GM19468 (cell line): Measurements from ENCODE around the gene SLC6A17.

Experiments used
- ATAC-seq: cut with Tn5 transposase; IDR thresholded peaks from one replicate; pipeline ENCODE4 v1.9.1; 2021; ENCODE audit warnings: mild to moderate bottlenecking, moderate library complexity, moderate number of reproducible peaks; ENCODE audit not compliant: unreplicated experiment; ENCODE audit errors: extremely low read depth

SLC6A17 gene

DNA sequence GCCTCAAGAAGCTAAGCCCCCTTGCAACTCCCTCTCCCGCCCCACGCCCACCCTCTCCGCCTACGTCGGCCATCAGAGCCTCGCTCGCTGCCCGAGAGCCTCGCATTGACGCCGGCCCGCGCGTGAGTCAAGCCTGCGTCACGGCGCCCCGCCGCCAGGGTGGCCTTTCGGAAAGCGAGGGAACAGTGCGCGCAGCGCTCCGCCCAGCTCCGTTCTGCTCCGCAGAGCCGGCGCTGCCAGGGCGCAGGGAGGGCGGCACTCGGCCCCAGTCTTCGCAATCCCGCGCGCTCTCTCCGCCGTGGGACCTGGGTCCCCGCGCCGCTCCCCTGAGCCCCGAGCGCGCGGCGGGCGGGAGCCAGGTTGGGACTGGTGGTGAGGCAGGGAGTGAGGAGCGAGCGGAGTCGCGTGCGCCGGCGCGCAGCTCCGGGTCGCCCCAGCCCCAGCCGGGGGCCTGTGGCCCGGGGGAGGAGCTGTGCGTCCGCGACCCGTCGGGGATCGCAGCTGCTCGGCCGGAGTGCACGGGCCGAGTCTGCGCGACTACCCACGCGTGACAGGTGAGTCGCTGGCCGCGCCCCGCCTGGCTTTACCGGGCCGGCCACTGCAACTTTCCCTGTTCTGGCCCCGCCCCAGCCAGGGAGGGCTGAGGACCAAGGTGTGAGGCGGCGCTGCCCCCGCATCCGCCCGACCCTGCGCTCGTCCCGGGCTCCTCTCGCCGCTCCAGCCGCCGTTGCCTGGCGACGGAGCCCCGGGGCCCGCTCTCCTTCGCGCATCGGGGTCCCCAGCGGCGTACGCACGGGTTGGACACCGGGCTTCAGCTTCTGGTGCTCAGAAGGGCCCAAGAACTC is at the start of gene SLC6A17:
Gene SLC6A17, plus strand, starts transcription at position 165 of the 845 bp plus-strand sequence. CDS start 16,436 bp downstream, outside the sequence.
- peak; percentile 26 for ATAC-seq

DNA sequence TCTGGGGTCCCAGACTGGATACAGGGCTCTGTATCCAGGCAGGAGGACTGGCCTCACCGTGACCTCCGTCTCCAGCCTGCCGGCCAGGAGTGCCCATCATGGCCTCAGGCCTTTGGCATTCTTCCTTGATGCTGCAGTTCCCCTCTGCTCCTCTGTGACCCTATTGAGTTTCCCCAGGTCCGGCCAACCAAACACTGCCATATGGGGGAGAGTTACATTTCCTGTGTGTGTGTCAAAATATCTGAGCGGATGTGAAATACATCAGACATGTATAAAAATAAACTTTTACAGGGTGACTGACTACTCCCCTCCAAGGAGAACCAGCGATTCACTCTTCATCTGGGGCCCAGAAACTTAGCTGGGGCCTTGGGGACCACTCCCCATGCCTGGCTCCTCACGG is 48.2 kb upstream of the SLC6A17 start:
- no peak for ATAC-seq

DNA sequence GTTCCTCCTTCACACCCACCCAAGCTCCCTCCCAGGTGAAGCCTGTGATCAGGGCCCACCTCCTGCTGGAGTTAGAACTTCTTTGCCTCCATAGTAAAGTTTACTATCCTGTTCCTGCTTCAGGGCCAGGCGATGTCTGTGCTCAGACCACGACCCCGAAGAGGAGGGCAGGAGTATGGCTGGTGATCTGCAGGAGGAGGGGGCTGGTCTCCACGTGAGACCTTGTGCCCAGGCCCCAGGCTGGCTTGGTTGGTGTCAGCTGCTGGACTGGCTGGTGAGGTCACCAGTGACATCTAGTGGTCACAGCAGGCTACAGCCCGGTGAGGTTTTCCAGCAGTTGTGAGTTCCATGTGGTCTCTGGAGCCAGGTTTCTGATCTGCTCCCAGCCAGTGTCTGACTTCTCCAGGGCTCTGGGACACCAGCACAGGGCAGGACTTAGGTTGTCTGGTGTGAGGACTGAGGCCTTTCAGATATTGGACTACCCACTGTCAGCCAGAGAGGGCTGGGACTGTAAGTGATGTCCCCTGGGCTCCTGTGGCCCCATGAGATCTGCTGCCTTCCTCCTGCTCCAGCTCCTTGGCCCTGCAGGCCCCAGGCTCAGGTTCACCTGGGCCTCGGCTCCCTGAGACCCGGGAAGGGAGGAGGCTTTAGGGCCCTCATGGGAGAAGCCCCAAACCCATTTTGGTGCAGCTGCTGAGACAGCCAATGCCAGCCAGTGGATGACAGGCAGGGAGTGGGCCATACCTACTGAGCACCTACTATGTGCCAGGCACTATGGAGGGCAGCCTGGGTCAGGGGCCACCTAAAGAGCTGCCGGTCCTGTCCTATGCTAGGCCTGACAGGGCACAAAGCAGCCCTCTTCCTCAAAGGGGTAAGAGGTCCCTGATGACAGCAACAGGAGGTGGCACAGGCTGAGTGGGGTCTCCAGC is 44.0 kb upstream of the SLC6A17 start:
- ATAC-seq: no peak

DNA sequence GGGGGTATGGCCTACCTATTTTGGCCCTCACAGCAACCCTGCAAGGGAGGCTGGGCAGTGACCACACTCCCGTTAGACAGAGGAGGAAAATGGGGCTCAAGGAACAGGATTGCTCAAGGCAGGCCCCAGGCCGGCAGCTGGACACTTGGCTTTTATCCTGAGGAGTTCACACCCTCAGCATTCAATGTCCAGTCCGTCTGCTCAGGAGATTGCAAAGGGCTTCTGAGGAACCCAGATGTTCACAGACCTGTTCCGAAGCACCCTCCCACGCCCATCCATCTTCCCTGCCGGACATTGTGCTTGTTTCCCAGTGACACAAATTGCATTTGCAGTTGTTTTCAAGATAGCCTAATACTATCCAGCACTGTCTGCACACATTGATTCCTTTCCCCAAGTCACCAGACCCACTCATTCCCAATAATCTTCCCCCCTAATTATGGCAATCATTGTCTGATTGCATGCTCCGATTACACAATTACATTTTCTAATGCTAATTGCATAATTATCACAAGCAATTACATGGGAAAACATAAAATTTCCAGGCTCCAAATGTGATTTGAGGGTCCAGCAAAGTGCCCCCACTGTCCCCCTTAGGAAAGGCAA is 42.3 kb upstream of the SLC6A17 start:
- no peak for ATAC-seq

DNA sequence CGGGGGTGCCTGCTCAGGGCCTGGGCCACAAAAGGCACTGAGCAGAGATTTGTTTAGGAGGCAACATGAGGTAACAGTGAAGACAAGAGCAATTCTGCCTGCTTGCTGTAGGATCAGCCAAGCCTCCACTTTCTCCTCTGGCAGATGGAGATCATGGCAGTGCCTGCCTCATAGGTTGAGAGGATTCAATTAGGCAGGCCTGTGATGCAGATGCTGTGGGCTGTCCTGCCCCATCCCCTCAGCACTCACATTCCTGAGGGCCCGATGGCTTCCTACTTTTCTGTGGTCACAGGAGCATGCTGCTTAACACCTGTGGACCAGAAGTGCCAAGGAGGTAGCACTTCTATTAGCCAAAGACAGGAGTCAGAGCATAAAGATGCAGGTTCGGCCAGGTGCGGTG is 39.2 kb upstream of the SLC6A17 start:
- ATAC-seq: no peak

DNA sequence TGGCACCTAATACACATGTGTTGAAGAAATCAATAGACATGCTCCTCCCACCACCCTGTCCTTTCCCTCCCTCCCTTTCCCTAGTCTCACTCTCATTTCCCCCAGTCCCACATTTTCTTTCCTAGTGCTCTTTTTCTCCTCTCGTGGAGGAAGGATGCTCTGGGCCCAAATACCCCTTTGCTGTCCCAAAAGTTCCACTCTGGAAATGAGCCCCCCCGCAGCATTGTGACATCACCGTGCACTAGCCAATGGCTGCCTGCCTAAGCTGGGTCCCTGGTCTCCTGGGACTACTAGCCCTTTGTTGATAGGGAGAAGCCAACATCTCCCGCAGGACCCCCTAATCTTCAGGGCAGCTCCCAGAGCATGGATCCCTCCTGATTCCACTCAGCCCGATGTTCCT is 38.2 kb upstream of the SLC6A17 start, which contains the start of gene UBL4B:
Gene UBL4B, plus strand, starts transcription at position 301 of the 400 bp plus-strand sequence. Its CDS starts 92 bp downstream, at position 393.
- no peak for ATAC-seq

DNA sequence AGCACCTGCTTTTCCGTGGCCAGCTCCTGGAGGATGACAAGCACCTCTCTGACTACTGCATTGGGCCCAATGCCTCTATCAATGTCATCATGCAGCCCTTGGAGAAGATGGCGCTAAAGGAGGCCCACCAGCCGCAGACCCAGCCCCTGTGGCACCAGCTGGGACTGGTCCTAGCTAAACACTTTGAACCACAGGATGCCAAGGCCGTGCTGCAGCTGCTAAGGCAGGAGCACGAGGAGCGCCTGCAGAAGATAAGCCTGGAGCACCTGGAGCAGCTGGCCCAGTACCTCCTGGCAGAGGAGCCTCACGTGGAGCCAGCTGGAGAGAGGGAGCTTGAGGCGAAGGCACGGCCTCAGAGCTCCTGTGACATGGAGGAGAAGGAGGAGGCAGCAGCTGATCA is 37.6 kb upstream of the SLC6A17 start:
- ATAC-seq: no peak

DNA sequence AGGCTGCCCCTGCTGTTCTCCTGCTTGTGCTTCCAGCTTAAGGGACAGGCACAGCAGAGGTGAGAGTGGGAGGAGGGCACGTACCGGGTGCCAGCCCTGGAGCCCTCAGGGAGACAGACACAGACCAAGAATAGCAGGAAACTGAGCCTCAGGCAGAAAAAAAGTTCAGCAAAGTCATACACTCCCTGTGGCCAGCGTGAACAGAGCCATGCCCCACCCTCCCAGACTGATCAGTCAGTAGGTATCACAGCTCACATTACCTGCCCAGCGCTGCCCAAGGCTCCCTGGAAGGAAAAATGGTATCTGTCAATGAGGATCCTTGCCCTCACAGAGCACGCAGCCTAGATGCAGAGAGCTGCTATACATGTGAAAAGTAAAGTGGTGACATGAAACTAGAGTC is 36.7 kb upstream of the SLC6A17 start:
- no peak for ATAC-seq

DNA sequence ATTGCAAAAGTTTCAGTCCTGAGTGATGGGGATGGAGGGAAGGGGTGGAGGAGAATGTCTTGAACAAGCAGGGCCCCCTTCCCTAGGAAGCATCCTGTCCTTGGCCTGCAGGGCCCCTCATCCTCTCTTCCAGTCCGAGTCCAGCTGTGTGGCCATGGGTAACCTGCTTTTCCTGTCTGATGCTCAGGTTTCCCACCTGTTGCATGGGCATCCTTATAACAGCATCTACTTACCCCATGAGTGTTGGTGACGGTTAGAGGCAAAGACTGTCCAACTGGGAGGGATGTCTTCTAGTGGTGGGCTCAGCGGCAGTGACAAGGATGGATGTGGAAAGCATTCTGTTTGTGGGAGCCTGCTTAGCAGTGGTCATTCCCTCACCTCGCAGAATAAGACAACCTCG is 36.1 kb upstream of the SLC6A17 start:
- no peak for ATAC-seq

DNA sequence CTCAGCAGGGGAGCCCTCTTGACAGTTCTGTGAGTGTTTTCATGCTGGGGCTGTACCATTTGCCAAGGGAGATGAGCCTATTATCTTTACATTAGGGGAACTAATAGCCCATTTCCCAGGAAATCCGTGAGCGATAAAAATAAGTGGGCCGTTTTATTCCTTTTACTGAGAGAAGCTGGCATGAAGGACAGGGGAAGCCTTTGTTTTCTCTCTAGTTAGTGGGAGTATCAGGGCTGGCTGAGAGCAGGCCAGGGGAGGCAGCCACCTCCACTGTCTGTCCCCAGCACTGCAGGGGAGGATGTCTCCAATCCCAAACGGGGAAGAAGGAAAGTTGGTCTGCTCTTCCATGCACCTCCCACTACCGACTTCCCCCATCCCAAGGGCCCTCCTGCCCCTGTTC is 35.5 kb upstream of the SLC6A17 start:
- ATAC-seq: no peak

DNA sequence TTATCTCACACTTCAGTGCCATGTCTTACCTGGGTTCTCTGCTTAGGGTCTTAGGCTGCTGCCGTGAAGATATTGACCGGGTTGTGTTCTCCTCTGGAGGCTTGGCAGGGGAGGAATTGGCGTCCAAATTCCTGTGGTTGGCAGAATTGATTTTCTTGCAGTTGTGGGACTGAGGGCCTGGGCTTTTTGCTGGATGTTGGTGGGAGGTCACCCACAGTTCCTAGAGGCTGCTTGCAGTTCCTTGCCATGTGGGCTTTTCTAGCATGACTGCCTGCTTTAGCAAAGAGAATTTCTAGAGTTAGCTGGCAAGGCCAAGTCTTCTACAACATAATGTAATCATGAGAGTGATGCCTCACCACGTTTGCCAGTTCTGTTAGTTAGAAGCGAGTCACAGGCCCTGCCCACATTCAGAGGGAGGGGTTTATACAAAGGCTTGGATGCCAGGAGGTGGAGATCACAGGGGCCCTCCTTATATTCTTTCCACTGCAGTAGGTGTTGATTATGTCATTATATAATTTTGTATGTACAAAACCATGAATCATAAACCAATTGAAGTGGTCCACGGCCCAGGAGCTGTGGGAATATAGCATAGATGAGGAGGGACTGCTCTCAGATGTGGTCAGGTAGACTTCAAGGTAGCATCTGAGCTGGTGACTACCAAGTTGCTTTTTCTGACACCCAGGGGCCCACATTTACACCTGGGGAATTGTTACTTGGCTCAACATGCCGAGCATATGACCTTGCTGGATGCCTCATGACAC is 31.5 kb upstream of the SLC6A17 start:
- ATAC-seq: no peak

DNA sequence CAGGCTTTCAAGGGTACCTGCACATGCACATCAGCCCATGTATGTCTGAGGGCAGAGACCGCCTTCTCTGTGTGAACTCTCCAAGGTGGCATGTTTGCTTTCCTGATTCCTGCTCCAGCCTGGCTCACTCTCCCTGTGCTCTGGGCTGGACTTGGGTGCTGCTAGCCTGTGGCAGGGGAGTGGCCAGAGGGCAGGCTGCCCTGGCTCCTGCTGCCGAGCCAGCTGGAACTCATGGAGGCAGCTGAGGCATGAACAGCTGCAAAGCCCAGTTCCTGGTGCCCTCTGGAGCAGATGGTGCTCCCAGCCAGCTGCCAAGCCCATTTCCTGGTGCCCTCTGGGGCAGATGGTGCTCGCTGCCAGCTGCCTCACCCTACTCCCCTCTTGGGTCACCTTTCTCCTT is 30.5 kb upstream of the SLC6A17 start:
- ATAC-seq: no peak

DNA sequence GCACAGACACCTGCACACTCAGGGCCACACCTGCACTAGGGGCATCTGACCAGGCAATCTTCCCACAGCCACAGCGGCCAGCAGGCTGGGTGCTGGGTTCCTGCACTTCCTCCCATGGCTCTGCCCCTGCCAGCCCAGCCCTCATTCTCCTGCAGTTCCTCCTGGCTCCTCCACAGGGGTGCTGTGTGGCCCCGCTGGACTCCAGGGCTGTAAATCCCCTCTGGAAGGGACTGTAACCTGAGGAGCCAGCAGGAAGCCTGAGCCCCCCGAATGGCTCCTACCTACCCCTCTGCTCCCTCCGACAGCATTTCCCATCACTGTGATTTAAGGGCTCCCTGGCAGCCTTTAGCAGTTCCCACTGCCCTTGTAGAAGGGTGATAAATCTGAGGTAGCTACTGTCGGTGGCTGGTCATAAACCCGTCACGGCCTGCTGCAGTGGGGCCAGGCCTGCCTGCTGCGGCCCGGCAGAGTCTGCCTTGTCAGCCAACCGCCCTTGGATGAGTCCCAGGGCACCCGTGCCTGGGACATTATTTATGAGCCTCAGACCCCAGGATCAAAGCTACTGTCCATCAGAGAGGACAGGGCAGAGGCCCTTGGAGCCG is 29.2 kb upstream of the SLC6A17 start:
- ATAC-seq: no peak

DNA sequence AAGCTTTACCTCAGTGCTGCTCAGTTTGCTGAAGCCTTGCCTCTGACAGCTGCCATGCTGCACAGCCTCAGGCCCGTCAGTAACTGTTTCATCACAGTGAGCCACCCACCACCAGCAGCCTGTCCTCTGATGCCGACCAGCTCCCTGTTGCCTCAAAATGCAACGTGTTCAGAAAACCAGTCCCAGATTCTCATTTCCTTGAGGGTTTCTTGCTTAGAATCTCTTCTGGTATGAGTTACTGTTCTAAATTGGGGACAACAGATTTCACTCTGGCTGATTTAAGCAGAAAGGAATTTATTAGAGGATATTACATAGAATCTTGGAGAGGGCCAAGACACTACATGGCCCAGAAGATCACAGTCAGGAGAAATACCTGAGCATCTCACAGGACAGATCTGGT is 27.1 kb upstream of the SLC6A17 start:
- ATAC-seq: no peak

DNA sequence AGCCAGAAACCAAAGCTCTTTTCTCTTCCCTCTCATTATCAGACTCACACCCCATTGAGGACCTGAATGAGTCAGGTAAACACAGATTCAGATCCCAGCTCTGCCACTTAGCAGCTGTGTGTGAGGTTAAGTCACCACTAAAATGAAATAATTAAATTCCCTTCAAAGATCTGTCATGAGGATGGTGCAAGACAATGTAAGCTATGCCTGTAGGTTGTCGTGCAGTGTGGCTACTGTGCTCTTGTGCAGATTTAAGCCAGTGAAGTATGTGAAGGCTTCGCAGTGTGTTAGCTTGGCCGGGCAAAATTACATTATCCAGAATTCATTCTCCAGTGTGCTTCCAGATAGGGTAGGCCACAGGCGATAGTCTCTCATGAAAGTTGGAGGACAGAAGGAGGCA is 24.5 kb upstream of the SLC6A17 start:
- ATAC-seq: no peak

DNA sequence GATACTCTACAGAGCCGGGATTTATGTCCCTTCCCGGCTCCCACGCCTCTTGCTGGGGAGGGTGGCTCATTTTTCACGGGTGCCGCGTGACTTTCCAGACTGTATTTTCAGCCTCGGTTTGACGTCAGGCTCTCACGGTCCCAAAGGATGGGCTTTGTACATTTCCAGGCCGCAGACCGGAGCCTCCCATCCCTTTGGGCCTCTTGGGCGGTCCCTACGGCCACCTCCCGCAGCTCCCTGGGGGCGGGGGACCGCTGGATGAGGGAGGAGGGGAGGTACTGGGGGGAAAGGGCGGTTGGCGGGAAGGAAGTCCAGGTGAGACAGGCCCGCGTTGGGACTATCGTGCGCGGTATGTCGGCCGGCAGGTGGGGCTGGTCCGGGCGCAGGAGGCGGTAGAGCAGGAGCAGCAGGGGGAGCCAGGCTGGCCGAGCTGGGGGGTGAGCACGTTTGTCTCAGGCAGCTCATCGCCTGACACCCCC is 20.1 kb upstream of the SLC6A17 start:
- no peak for ATAC-seq

DNA sequence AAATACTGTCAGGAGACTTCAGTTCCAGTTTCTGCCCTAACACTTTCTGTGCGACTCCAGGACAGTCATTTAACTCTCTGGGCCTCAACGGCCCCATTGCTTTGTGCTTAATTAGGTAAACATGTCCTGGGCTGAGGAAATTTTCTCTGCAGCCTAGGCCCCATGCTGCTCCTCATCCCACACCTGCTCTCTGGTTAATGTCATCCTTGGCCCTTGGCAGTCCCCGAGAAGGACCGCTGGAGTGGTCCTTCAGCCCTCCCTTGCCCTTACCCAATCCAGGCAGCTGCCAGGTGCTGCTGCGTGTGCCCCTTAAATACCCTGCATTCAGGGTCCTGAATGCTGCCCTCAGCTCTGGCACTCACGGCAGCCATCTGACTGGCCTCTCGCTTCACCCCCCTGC is 19.3 kb upstream of the SLC6A17 start:
- ATAC-seq: no peak

DNA sequence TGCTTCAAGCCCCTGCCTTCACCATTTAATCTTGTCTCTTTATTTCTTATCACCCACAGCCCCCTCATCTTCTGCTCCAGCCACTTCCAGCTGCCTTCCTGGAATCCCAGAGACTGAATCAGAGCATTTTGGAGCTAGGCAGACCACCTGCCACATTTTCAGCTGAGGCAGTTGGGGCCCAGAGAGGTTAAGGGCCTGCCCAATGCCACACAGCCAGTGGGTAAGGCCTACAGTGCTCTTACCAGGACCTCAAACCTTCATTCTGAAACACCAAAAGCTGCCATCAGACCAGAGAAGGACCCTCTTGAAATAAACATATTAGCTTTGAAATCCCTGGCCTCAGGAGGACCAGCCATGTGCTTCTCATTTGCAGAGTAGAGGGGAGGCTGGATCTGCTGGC is 17.6 kb upstream of the SLC6A17 start:
- ATAC-seq: no peak

DNA sequence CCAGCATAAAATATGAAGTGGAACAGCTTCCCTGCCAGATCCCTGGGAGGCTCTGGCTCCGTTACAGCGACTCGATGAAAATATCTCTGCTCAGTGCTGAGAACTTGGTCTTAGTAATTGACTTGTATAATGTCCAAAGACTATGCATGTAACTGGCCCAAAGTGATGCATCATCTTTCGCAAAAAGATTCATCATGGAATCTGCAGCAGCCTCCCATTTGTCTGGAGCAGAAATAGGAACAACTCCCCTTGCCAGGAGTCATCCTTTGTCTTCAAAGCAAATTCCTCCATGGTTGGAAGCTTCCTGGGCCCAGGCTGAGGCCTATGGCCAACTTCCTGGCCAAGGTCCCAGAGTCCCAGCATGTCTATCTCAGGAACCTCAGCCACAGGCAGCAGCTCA is 16.9 kb upstream of the SLC6A17 start:
- no peak for ATAC-seq
